Neural progenitor cell (in vitro differentiated cells): ENCODE results near the gene GAS6. TPM values are rescaled to one million over a fixed set of nuclear protein-coding genes. Genes with fewer than 3 reads are reported as not detected.
A peak's percentile ranks its signal among the peaks of the same experiment; 100 is the strongest.

Experiments
- DNase-seq: peaks from one replicate; pipeline ENCODE4 v3.0.0-alpha.2; 2016; ENCODE audit warnings: low spot score
- H2AFZ ChIP-seq: fragments of 200-600 bp; sonication (generic); replicated peaks from 2 replicates; pipeline ENCODE4 v1.6.1; 2016; ENCODE audit warnings: antibody characterized with exemption
- H3F3A ChIP-seq: fragments of 200-600 bp; sonication (generic); 2 replicates; pipeline ENCODE4 v1.6.1; 2016; ENCODE audit warnings: antibody characterized with exemption, low read depth
- H3K27ac ChIP-seq: fragments of 200-600 bp; sonication (generic); 2 replicates; pipeline ENCODE4 v1.5.1; 2016; ENCODE audit warnings: mild to moderate bottlenecking
- H3K27me3 ChIP-seq: fragments of 200-600 bp; sonication (generic); 2 replicates; pipeline ENCODE4 v1.6.1; 2016; ENCODE audit warnings: mild to moderate bottlenecking, moderate library complexity
- H3K36me3 ChIP-seq: fragments of 200-600 bp; sonication (generic); 2 replicates; pipeline ENCODE4 v1.5.1; 2016
- H3K4me1 ChIP-seq: fragments of 200-600 bp; sonication (generic); 2 replicates; pipeline ENCODE4 v1.6.1; 2016; ENCODE audit warnings: mixed run types
- H3K4me2 ChIP-seq: fragments of 200-600 bp; sonication (generic); 2 replicates; pipeline ENCODE4 v1.6.1; 2016
- H3K4me3 ChIP-seq: fragments of 200-600 bp; sonication (generic); 2 replicates; pipeline ENCODE4 v1.5.1; 2016
- H3K79me2 ChIP-seq: fragments of 200-600 bp; sonication (generic); 2 replicates; pipeline ENCODE4 v1.6.1; 2016; ENCODE audit warnings: low read depth
- H3K9ac ChIP-seq: fragments of 200-600 bp; sonication (generic); 2 replicates; pipeline ENCODE4 v1.6.1; 2016
- H3K9me3 ChIP-seq: fragments of 200-600 bp; sonication (generic); 2 replicates; pipeline ENCODE4 v1.5.1; 2016; ENCODE audit warnings: low read depth
- H4K20me1 ChIP-seq: fragments of 200-600 bp; sonication (generic); 2 replicates; pipeline ENCODE4 v1.6.1; 2016; ENCODE audit warnings: low read depth
- H3K27ac Mint-ChIP-seq: 3 replicates; pipeline ENCODE4 v1.8.0; 2021; ENCODE audit warnings: mixed read lengths
- H3K27me3 Mint-ChIP-seq: 2 replicates; pipeline ENCODE4 v1.8.0; 2022; ENCODE audit warnings: low read depth, mild to moderate bottlenecking, inconsistent platforms, moderate library complexity, mixed read lengths; ENCODE audit not compliant: insufficient read depth
- H3K36me3 Mint-ChIP-seq: 3 replicates; pipeline ENCODE4 v1.8.0; 2021; ENCODE audit warnings: mixed read lengths
- H3K4me1 Mint-ChIP-seq: 3 replicates; pipeline ENCODE4 v1.8.0; 2021; ENCODE audit warnings: mixed read lengths
- H3K4me3 Mint-ChIP-seq: 3 replicates; pipeline ENCODE4 v1.8.0; 2021; ENCODE audit warnings: mild to moderate bottlenecking, moderate library complexity, mixed read lengths
- H3K9me3 Mint-ChIP-seq: 3 replicates; pipeline ENCODE4 v1.8.0; 2020; ENCODE audit warnings: mixed read lengths
- CTCF ChIP-seq: fragments of 200-600 bp; sonication (generic); IDR thresholded peaks from 2 replicates; pipeline ENCODE4 v1.5.1; 2017; ENCODE audit warnings: antibody characterized with exemption, mild to moderate bottlenecking
- EZH2 ChIP-seq: fragments of 200-600 bp; sonication (generic); IDR thresholded peaks from 2 replicates; pipeline ENCODE4 v1.6.1; 2017; ENCODE audit warnings: antibody characterized with exemption, mild to moderate bottlenecking, moderate library complexity
- EZH2phosphoT487 ChIP-seq: fragments of 200-600 bp; sonication (generic); IDR thresholded peaks from 2 replicates; pipeline ENCODE4 v1.6.1; 2017; ENCODE audit warnings: antibody characterized with exemption
- total RNA-seq: library from RNA; depleted of rRNA; stranded (reverse); fragments of >200 nt; gene quantifications from 2 replicates; pipeline ENCODE4 v1.2.3, GENCODE V29; 2015; ENCODE audit warnings: low replicate concordance

Gene GAS6
- total RNA-seq, 1 donor from 2014 or later: 12.8 TPM

- Mint-ChIP-seq H3K27ac (no peak overlapping the region), H3K36me3 (peaks cover 13% of the 10 kb centered on the region), H3K4me3 (peak overlapping the region; percentile 86), H3K9me3 (peaks cover 13% of the 10 kb centered on the region), H3K4me1 (peaks cover 64% of the 10 kb centered on the region), H3K27me3 (peaks cover 41% of the 10 kb centered on the region)
- Histone ChIP-seq H3K36me3 (no peaks in the 10 kb centered on the region), H2AFZ (peak overlapping the region; percentile 76), H3K9ac (no peak overlapping the region), H3K4me2 (peak overlapping the region; percentile 79), H3K79me2 (peaks cover 14% of the 10 kb centered on the region), H4K20me1 (peaks cover 9% of the 10 kb centered on the region), H3F3A (peaks cover 69% of the 10 kb centered on the region), H3K27ac (no peak overlapping the region), H3K4me3 (peak overlapping the region; percentile 54), H3K27me3 (peaks cover 38% of the 10 kb centered on the region), H3K4me1 (peaks cover 53% of the 10 kb centered on the region), H3K9me3 (no peaks in the 10 kb centered on the region)
- DNase-seq: peak; percentile 72
- TF ChIP-seq EZH2phosphoT487 (no peak), EZH2 (peak; percentile 73), CTCF (no peak)
These were observed 849 bp downstream of the GAS6 start for GRCh38 chr13:113862931-113863523.

DNA sequence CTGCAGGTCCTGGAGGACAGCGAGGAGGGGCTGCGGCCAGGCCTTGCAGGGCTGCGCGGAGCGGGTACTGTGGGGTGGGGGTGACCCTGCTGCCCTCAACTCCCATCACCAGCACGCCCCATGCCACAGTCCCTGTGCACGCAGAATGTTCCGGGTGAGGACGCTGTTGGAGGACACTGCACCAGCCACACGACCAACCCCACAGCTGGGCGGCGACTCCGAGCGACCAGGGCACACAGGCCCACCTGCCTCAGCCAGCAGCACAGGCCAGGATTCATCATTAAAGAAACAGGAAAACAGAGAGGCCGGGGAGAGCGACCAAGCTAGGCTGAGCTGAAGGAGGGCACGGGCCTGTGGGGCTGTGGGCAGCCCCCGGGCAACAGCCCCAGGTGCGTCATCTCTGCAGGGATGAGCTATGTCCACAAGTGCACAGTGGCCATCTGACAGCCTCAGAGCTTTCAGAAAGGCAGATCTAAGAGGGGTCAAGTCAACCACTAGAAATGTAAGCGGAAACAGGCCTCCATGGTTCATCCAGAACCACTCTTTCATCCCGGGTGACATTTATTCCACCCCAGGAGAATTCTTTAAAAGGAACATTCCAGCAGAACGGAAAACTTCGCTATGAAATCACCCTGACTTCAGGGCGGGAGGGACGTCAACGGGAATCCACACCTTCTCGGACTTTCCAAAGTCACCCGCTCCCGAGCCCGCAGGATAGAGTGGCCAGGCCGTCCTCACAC lies 1.5 kb downstream of the GAS6 start:
- no peak for TF ChIP-seq EZH2phosphoT487
- TF ChIP-seq EZH2: no peak
- TF ChIP-seq CTCF: no peak
- H3K36me3 ChIP-seq: no peaks in the 10 kb centered on the region
- DNase-seq: no peak
- H3K27me3 ChIP-seq: peaks cover 38% of the 10 kb centered on the region
- no peaks in the 10 kb centered on the region for H3K9me3 ChIP-seq
- peaks cover 40% of the 10 kb centered on the region for H3K27me3 Mint-ChIP-seq
- peak overlapping the region; percentile 76 for H2AFZ ChIP-seq
- H3K4me3 ChIP-seq: peak overlapping the region; percentile 54
- H3K27ac ChIP-seq: no peak overlapping the region
- peaks cover 9% of the 10 kb centered on the region for H4K20me1 ChIP-seq
- H3K79me2 ChIP-seq: peaks cover 15% of the 10 kb centered on the region
- peak overlapping the region; percentile 86 for H3K4me3 Mint-ChIP-seq
- no peak overlapping the region for H3K27ac Mint-ChIP-seq
- peaks cover 13% of the 10 kb centered on the region for H3K36me3 Mint-ChIP-seq
- H3K4me2 ChIP-seq: peak overlapping the region; percentile 79
- H3F3A ChIP-seq: peaks cover 71% of the 10 kb centered on the region
- H3K9ac ChIP-seq: no peak overlapping the region
- peaks cover 12% of the 10 kb centered on the region for H3K9me3 Mint-ChIP-seq
- H3K4me1 ChIP-seq: peaks cover 54% of the 10 kb centered on the region
- peaks cover 63% of the 10 kb centered on the region for H3K4me1 Mint-ChIP-seq

DNA sequence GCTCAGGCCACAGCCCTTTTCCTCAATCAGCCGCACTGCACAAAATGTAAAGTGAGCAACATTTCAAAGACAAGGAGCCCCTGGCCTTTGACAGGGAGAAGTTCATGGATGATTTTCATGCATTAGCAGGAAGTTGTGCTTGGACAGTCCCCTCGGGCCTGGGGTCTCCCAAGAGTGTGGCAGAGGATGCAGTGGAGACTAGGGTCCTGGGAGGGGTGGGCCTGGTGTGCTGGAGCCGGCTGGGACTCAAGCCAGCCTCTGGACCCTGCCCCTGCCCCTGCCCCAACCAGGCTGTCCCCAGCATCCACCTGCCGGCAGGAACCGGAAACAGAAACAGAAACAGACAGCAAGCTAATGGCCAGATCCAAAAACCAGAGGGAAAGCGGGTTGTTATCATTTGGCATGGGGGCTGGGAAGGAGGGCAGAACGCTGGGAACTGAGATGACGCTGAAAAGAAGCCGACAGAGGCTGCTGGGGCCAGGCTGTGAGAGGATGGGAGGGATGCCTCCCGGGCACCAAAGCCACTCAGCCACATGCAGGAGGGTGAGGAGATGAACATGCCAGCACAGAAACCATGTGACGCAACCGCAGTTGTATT lies 2.3 kb downstream of the GAS6 start:
- Histone ChIP-seq H4K20me1 (peaks cover 9% of the 10 kb centered on the region), H3K4me3 (no peak overlapping the region), H3K4me1 (peaks cover 62% of the 10 kb centered on the region), H3K36me3 (no peaks in the 10 kb centered on the region), H3K4me2 (peak overlapping the region; percentile 62), H3F3A (peaks cover 77% of the 10 kb centered on the region), H3K27ac (no peak overlapping the region), H3K27me3 (peaks cover 38% of the 10 kb centered on the region), H3K9me3 (no peaks in the 10 kb centered on the region), H3K79me2 (peaks cover 23% of the 10 kb centered on the region), H3K9ac (no peak overlapping the region), H2AFZ (no peak overlapping the region)
- H3K9me3 Mint-ChIP-seq: peaks cover 12% of the 10 kb centered on the region
- TF ChIP-seq EZH2 (no peak), EZH2phosphoT487 (no peak), CTCF (no peak)
- H3K36me3 Mint-ChIP-seq: peaks cover 13% of the 10 kb centered on the region
- peaks cover 70% of the 10 kb centered on the region for H3K4me1 Mint-ChIP-seq
- no peak for DNase-seq
- H3K4me3 Mint-ChIP-seq: peak overlapping the region; percentile 71
- H3K27me3 Mint-ChIP-seq: peaks cover 40% of the 10 kb centered on the region
- H3K27ac Mint-ChIP-seq: no peak overlapping the region
